GM23338 (cell line): ENCODE measurements around the gene HMGCLL1. TPM values are rescaled to one million over a fixed set of nuclear protein-coding genes. Genes with fewer than 3 reads are reported as not detected.

Experiments
- ATAC-seq: fragments of 200-7000 bp; cut with Tn5 transposase; 3 replicates; pipeline ENCODE4 v1.9.1; 2020
- DNase-seq: peaks from one replicate; pipeline ENCODE4 v3.0.0-alpha.2; 2015; ENCODE audit warnings: low spot score
- H2AFZ ChIP-seq: fragments of 200-600 bp; sonication (generic); 2 replicates; pipeline ENCODE4 v1.8.0; 2016; ENCODE audit warnings: antibody characterized with exemption, mild to moderate bottlenecking, moderate library complexity
- H3F3A ChIP-seq: fragments of 200-600 bp; sonication (generic); replicated peaks from 2 replicates; pipeline ENCODE4 v1.8.0; 2017; ENCODE audit warnings: antibody characterized with exemption, mixed run types, low read depth
- H3K27ac ChIP-seq: fragments of 200-600 bp; sonication (generic); 2 replicates; pipeline ENCODE4 v1.6.1; 2016; ENCODE audit warnings: low read depth
- H3K27me3 ChIP-seq: fragments of 200-600 bp; sonication (generic); 2 replicates; pipeline ENCODE4 v1.8.0; 2016; ENCODE audit warnings: mild to moderate bottlenecking, mixed run types, moderate library complexity; ENCODE audit not compliant: insufficient read depth
- H3K36me3 ChIP-seq: fragments of 200-600 bp; sonication (generic); 2 replicates; pipeline ENCODE4 v1.8.0; 2016; ENCODE audit warnings: mild to moderate bottlenecking; ENCODE audit not compliant: insufficient read depth
- H3K4me1 ChIP-seq: fragments of 200-600 bp; sonication (generic); 2 replicates; pipeline ENCODE4 v1.8.0; 2016; ENCODE audit warnings: mild to moderate bottlenecking, moderate library complexity; ENCODE audit not compliant: insufficient read depth
- H3K4me2 ChIP-seq: fragments of 200-600 bp; sonication (generic); 2 replicates; pipeline ENCODE4 v1.7.1; 2017; ENCODE audit warnings: mixed run types
- H3K4me3 ChIP-seq: fragments of 200-600 bp; sonication (generic); 2 replicates; pipeline ENCODE4 v1.6.1; 2016; ENCODE audit warnings: mixed run types
- H3K79me2 ChIP-seq: fragments of 200-600 bp; sonication (generic); replicated peaks from 2 replicates; pipeline ENCODE4 v1.8.0; 2017; ENCODE audit warnings: mild to moderate bottlenecking; ENCODE audit not compliant: insufficient read depth
- H3K9me2 ChIP-seq: fragments of 200-600 bp; sonication (generic); 2 replicates; pipeline ENCODE4 v1.8.0; 2017; ENCODE audit not compliant: insufficient read depth
- H4K20me1 ChIP-seq: fragments of 200-600 bp; sonication (generic); replicated peaks from 2 replicates; pipeline ENCODE4 v1.8.0; 2017; ENCODE audit warnings: mild to moderate bottlenecking; ENCODE audit not compliant: insufficient read depth
- H3K27ac Mint-ChIP-seq: 2 replicates; pipeline ENCODE4 v1.8.0; 2020; ENCODE audit warnings: inconsistent platforms, mild to moderate bottlenecking, moderate library complexity, mixed read lengths
- H3K27me3 Mint-ChIP-seq: 3 replicates; pipeline ENCODE4 v1.8.0; 2022; ENCODE audit warnings: low read depth, mild to moderate bottlenecking, moderate library complexity, mixed read lengths, inconsistent platforms; ENCODE audit not compliant: insufficient read depth, poor library complexity
- H3K36me3 Mint-ChIP-seq: 3 replicates; pipeline ENCODE4 v1.8.0; 2021; ENCODE audit warnings: low read depth, mild to moderate bottlenecking, inconsistent platforms, moderate library complexity, mixed read lengths
- H3K4me1 Mint-ChIP-seq: 3 replicates; pipeline ENCODE4 v1.8.0; 2020; ENCODE audit warnings: mild to moderate bottlenecking, inconsistent platforms, mixed read lengths
- H3K4me3 Mint-ChIP-seq: 3 replicates; pipeline ENCODE4 v1.8.0; 2021; ENCODE audit warnings: moderate library complexity, mild to moderate bottlenecking, inconsistent platforms, mixed read lengths
- H3K9me3 Mint-ChIP-seq: 3 replicates; pipeline ENCODE4 v1.8.0; 2020; ENCODE audit warnings: moderate library complexity, mild to moderate bottlenecking, inconsistent platforms, mixed read lengths
- CREB1 ChIP-seq: fragments of 250-450 bp; sonication (Bioruptor Pico); IDR thresholded peaks from 2 replicates; pipeline ENCODE4 v1.5.0; 2020; ENCODE audit warnings: low read depth, mild to moderate bottlenecking, moderate library complexity
- EZH2phosphoT487 ChIP-seq: fragments of 200-600 bp; sonication (generic); IDR thresholded peaks from one replicate; pipeline ENCODE4 v1.8.1; 2018; ENCODE audit warnings: antibody characterized with exemption; ENCODE audit not compliant: unreplicated experiment
- JUNB ChIP-seq: IDR thresholded peaks from one replicate; pipeline ENCODE4 v1.6.1; 2016; ENCODE audit warnings: antibody characterized with exemption; ENCODE audit not compliant: unreplicated experiment
- NANOG ChIP-seq: IDR thresholded peaks from 2 replicates; pipeline ENCODE4 v1.6.1; 2016; ENCODE audit warnings: antibody characterized with exemption, borderline replicate concordance
- ZNF114 ChIP-seq: fragments of 250-450 bp; sonication (Bioruptor Pico); IDR thresholded peaks from 2 replicates; pipeline ENCODE4 v1.5.0; 2020; ENCODE audit warnings: mild to moderate bottlenecking, moderate library complexity
- ZNF331 ChIP-seq: fragments of 250-450 bp; sonication (Bioruptor Pico); IDR thresholded peaks from 2 replicates; pipeline ENCODE4 v1.5.0; 2020; ENCODE audit warnings: low read depth, mild to moderate bottlenecking, moderate library complexity
- polyA plus RNA-seq: library from polyadenylated mRNA; unstranded; fragments of >200 nt; fragmentation: Nextera tagmentation; extraction: Ambion mirVana; gene quantifications from 2 replicates; pipeline ENCODE4 v1.2.1, GENCODE V29; 2016
- total RNA-seq: library from RNA; depleted of rRNA; stranded (reverse); fragments of >200 nt; shearing (Covaris generic); gene quantifications from 2 replicates; pipeline ENCODE4 v1.2.3, GENCODE V29; 2014
- TF ChIP-seq, protein P1 (sequence below): IDR thresholded peaks from 2 replicates; pipeline ENCODE4 v1.6.1; 2016; ENCODE audit warnings: antibody characterized with exemption
- TF ChIP-seq, protein P2 (sequence below): fragments of 250-450 bp; sonication (Bioruptor Pico); IDR thresholded peaks from 2 replicates; pipeline ENCODE4 v1.5.0; 2020; ENCODE audit warnings: mild to moderate bottlenecking, moderate library complexity
- TF ChIP-seq, protein P3 (sequence below), 2 experiments: fragments of 200-600 bp in 1 of 2; sonication (generic) in 1 of 2; conservative IDR thresholded peaks; 2 replicates each; pipeline versions ENCODE4 v1.5.1 to v1.6.1; 2016 to 2017; ENCODE audit warnings: antibody characterized with exemption in 2 of 2, low read depth in 2 of 2, mild to moderate bottlenecking in 2 of 2, moderate library complexity in 1 of 2
- TF ChIP-seq, protein P4 (sequence below): IDR thresholded peaks from one replicate; pipeline ENCODE4 v1.6.1; 2018; ENCODE audit warnings: antibody characterized with exemption; ENCODE audit not compliant: unreplicated experiment

Gene HMGCLL1
- total and polyA plus RNA-seq, 2 experiments from 2014 or later, result 0.24 TPM; not detected in 1

DNA sequence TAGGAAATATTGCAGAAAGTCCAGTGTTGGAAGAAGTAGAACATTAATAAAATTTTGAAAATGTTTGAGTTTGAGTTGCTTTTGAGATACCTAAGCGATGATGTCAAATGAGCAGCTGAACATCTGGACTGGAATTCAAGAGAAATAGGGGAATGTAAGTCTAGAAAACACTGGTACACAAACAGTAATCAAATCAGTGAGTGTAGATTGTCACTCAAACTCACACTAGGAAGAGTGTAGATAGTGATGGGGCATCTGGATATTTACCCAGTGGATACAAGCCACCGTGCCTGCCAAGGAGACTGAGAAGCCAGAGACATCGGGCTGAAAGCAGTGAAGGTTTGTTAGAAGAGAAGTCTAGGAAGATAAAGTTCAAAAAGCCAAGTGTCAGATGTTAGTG, 2.2 kb downstream of the HMGCLL1 start:
- Mint-ChIP-seq H3K27ac (no peak overlapping the region), H3K4me3 (no peak overlapping the region), H3K9me3 (peaks cover 9% of the 10 kb centered on the region), H3K36me3 (peaks cover 3% of the 10 kb centered on the region; the same call in 2 of the 3 replicates), H3K27me3 (peaks cover 3% of the 10 kb centered on the region), H3K4me1 (no peaks in the 10 kb centered on the region)
- Histone ChIP-seq H3K36me3 (no peaks in the 10 kb centered on the region), H3K79me2 (no peaks in the 10 kb centered on the region), H3K4me2 (no peak overlapping the region), H3K9me2 (no peaks in the 10 kb centered on the region), H3K27me3 (peaks cover 11% of the 10 kb centered on the region; the same call in 1 of the 2 replicates), H4K20me1 (no peaks in the 10 kb centered on the region), H3K4me1 (no peaks in the 10 kb centered on the region), H3K4me3 (no peak overlapping the region), H2AFZ (no peak overlapping the region), H3F3A (no peaks in the 10 kb centered on the region), H3K27ac (no peak overlapping the region)
- no peak for ATAC-seq
- TF ChIP-seq, protein P1, sequence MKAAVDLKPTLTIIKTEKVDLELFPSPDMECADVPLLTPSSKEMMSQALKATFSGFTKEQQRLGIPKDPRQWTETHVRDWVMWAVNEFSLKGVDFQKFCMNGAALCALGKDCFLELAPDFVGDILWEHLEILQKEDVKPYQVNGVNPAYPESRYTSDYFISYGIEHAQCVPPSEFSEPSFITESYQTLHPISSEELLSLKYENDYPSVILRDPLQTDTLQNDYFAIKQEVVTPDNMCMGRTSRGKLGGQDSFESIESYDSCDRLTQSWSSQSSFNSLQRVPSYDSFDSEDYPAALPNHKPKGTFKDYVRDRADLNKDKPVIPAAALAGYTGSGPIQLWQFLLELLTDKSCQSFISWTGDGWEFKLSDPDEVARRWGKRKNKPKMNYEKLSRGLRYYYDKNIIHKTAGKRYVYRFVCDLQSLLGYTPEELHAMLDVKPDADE, result no peak
- TF ChIP-seq ZNF114 (no peak), ZNF331 (CRISPR knock-in tag) (no peak), JUNB (no peak), NANOG (no peak), EZH2phosphoT487 (no peak), CREB1 (CRISPR knock-in tag) (no peak)
- TF ChIP-seq, protein P2, sequence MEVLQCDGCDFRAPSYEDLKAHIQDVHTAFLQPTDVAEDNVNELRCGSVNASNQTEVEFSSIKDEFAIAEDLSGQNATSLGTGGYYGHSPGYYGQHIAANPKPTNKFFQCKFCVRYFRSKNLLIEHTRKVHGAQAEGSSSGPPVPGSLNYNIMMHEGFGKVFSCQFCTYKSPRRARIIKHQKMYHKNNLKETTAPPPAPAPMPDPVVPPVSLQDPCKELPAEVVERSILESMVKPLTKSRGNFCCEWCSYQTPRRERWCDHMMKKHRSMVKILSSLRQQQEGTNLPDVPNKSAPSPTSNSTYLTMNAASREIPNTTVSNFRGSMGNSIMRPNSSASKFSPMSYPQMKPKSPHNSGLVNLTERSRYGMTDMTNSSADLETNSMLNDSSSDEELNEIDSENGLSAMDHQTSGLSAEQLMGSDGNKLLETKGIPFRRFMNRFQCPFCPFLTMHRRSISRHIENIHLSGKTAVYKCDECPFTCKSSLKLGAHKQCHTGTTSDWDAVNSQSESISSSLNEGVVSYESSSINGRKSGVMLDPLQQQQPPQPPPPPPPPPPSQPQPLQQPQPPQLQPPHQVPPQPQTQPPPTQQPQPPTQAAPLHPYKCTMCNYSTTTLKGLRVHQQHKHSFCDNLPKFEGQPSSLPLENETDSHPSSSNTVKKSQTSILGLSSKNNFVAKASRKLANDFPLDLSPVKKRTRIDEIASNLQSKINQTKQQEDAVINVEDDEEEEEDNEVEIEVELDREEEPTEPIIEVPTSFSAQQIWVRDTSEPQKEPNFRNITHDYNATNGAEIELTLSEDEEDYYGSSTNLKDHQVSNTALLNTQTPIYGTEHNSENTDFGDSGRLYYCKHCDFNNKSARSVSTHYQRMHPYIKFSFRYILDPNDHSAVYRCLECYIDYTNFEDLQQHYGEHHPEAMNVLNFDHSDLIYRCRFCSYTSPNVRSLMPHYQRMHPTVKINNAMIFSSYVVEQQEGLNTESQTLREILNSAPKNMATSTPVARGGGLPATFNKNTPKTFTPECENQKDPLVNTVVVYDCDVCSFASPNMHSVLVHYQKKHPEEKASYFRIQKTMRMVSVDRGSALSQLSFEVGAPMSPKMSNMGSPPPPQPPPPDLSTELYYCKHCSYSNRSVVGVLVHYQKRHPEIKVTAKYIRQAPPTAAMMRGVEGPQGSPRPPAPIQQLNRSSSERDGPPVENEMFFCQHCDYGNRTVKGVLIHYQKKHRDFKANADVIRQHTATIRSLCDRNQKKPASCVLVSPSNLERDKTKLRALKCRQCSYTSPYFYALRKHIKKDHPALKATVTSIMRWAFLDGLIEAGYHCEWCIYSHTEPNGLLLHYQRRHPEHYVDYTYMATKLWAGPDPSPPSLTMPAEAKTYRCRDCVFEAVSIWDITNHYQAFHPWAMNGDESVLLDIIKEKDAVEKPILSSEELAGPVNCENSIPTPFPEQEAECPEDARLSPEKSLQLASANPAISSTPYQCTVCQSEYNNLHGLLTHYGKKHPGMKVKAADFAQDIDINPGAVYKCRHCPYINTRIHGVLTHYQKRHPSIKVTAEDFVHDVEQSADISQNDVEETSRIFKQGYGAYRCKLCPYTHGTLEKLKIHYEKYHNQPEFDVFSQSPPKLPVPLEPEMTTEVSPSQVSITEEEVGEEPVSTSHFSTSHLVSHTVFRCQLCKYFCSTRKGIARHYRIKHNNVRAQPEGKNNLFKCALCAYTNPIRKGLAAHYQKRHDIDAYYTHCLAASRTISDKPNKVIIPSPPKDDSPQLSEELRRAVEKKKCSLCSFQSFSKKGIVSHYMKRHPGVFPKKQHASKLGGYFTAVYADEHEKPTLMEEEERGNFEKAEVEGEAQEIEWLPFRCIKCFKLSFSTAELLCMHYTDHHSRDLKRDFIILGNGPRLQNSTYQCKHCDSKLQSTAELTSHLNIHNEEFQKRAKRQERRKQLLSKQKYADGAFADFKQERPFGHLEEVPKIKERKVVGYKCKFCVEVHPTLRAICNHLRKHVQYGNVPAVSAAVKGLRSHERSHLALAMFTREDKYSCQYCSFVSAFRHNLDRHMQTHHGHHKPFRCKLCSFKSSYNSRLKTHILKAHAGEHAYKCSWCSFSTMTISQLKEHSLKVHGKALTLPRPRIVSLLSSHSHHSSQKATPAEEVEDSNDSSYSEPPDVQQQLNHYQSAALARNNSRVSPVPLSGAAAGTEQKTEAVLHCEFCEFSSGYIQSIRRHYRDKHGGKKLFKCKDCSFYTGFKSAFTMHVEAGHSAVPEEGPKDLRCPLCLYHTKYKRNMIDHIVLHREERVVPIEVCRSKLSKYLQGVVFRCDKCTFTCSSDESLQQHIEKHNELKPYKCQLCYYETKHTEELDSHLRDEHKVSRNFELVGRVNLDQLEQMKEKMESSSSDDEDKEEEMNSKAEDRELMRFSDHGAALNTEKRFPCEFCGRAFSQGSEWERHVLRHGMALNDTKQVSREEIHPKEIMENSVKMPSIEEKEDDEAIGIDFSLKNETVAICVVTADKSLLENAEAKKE (CRISPR knock-in tag), result no peak
- TF ChIP-seq, protein P3, sequence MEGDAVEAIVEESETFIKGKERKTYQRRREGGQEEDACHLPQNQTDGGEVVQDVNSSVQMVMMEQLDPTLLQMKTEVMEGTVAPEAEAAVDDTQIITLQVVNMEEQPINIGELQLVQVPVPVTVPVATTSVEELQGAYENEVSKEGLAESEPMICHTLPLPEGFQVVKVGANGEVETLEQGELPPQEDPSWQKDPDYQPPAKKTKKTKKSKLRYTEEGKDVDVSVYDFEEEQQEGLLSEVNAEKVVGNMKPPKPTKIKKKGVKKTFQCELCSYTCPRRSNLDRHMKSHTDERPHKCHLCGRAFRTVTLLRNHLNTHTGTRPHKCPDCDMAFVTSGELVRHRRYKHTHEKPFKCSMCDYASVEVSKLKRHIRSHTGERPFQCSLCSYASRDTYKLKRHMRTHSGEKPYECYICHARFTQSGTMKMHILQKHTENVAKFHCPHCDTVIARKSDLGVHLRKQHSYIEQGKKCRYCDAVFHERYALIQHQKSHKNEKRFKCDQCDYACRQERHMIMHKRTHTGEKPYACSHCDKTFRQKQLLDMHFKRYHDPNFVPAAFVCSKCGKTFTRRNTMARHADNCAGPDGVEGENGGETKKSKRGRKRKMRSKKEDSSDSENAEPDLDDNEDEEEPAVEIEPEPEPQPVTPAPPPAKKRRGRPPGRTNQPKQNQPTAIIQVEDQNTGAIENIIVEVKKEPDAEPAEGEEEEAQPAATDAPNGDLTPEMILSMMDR (conservative IDR thresholded peaks at IDR 0.05; ENCODE audit: low read depth in 2 of 2), result no peak
- TF ChIP-seq, protein P4, sequence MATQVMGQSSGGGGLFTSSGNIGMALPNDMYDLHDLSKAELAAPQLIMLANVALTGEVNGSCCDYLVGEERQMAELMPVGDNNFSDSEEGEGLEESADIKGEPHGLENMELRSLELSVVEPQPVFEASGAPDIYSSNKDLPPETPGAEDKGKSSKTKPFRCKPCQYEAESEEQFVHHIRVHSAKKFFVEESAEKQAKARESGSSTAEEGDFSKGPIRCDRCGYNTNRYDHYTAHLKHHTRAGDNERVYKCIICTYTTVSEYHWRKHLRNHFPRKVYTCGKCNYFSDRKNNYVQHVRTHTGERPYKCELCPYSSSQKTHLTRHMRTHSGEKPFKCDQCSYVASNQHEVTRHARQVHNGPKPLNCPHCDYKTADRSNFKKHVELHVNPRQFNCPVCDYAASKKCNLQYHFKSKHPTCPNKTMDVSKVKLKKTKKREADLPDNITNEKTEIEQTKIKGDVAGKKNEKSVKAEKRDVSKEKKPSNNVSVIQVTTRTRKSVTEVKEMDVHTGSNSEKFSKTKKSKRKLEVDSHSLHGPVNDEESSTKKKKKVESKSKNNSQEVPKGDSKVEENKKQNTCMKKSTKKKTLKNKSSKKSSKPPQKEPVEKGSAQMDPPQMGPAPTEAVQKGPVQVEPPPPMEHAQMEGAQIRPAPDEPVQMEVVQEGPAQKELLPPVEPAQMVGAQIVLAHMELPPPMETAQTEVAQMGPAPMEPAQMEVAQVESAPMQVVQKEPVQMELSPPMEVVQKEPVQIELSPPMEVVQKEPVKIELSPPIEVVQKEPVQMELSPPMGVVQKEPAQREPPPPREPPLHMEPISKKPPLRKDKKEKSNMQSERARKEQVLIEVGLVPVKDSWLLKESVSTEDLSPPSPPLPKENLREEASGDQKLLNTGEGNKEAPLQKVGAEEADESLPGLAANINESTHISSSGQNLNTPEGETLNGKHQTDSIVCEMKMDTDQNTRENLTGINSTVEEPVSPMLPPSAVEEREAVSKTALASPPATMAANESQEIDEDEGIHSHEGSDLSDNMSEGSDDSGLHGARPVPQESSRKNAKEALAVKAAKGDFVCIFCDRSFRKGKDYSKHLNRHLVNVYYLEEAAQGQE, result no peak
- no peak for DNase-seq
